ENCODE measurements around the gene RWDD4.

DNA sequence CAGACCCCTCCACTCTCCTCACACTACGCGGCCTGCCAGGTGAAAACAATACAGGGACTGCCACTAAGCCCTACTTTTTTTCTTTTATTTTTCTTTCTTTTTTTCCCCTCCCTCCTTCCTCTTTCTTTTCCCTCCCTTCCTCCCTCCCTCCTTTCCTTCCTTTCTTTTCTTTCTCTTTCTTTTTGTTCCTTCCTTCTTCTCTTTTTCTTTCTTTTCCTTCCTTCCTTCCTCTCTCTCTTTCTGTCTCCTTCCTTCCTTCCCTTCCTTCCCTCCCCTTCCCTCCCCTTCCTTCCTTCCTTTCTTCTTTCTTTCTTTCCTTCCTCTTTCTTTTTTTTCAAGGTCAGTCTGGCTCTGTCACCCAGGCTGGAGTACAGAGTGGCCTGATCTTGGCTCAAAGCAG, 41.9 kb downstream of the RWDD4 start:
- TF ChIP-seq CTCF (IDR thresholded peaks at IDR 0.05) (no peak), EP300 (IDR thresholded peaks at IDR 0.05; ENCODE audit: low read depth) (no peak)
